GM12874 (cell line): ENCODE data around the gene RBFA.

ENCODE experiments used
- TF ChIP-seq, protein P1 (sequence below): IDR thresholded peaks from 2 replicates; pipeline ENCODE4 v1.5.1; 2011; ENCODE audit warnings: low read depth, mild to moderate bottlenecking, control low read depth, low read length, moderate library complexity; ENCODE audit not compliant: insufficient read depth

Gene RBFA

DNA sequence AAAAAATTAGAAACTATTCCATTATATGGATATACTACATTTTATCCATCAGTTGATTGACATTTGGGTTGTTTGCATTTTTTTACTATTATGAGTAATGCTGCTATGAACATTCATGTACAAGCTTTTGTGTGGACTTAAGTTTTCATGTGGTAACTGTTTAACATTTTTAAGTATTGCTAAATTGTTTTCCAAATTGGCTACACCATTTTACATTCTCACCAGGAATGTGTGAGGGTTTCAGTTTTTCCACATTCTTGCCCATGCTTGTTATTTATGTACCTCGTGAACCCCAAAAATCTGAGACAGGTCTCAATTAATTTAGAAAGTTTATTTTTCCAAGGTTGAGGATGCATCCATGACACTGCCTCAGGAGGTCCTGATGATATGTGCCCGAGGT, 42.7 kb upstream of the RBFA start:
- TF ChIP-seq, protein P1, sequence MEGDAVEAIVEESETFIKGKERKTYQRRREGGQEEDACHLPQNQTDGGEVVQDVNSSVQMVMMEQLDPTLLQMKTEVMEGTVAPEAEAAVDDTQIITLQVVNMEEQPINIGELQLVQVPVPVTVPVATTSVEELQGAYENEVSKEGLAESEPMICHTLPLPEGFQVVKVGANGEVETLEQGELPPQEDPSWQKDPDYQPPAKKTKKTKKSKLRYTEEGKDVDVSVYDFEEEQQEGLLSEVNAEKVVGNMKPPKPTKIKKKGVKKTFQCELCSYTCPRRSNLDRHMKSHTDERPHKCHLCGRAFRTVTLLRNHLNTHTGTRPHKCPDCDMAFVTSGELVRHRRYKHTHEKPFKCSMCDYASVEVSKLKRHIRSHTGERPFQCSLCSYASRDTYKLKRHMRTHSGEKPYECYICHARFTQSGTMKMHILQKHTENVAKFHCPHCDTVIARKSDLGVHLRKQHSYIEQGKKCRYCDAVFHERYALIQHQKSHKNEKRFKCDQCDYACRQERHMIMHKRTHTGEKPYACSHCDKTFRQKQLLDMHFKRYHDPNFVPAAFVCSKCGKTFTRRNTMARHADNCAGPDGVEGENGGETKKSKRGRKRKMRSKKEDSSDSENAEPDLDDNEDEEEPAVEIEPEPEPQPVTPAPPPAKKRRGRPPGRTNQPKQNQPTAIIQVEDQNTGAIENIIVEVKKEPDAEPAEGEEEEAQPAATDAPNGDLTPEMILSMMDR, result no peak

DNA sequence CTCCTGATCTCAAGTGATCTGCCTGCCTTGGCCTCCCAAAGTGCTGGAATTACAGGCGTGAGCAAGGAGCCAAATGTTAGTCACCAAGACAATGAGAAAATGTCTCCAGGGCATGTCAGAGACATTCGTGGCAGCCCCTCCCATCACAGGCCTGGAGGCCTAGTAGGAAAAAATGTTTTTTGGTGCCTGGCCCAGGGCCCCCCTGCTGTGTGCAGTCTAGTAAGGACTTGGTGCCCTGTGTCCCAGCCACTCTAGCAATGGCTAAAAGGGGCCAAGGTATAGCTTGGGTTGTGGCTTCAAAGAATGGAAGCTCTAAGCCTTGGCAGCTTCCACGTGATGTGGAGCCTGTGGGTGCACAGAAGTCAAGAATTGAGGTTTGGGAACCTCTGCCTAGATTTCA, 33.4 kb upstream of the RBFA start:
- TF ChIP-seq, protein P1, result no peak

DNA sequence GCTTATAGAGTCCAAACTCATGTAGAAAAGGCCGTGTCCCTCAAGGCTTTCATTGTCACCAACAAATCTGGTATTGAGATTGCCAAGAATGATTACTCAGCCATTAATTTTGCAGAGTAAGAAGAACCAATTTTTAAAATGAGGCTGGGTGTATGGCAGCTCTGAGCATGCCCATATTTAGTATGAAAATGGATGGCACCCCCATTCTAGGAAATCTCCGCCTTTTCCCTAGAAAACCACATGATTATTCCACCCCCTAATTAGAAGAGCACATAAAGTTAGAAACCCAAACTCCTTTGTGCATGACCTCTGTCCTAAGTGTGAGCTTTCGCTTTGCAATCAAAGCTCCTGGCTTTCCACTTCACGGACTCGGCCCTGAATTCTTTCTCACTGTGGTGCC, 31.8 kb upstream of the RBFA start:
- TF ChIP-seq, protein P1, result no peak

DNA sequence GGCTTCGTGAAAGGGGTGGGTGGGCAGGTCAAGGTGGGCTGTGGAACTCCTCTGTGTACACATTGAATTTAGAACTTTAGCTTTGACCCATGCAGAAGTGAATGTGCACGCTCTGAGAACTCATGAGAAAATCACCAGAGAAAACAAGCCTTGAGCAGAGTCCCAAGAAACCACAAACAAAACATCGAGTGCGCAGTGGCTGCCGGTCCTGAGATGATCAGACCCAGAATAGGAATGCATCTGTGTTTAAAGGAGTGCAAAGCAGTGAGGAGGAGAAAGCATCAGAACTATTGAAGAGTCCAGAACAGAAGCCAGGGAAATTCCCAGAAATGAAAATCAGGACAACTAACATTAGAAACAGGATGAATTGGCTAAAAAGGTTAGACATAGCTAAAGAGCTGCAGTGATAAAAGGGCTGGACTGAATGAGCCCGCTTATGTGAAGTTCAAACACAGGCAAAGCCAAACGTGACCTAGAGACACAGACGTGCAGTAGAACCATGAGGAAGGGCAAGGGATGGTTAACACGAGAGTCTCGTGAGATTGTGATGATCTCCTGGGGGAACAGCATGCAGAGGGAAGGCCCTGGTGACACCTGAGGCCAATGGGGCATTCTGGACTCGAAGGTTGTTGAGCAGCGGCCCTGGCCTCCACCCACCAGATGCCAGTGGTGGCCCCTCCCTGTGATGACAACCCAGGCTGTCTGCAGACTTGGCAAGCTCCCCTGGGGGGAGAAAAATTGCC, 29.5 kb upstream of the RBFA start:
- TF ChIP-seq, protein P1, result no peak

DNA sequence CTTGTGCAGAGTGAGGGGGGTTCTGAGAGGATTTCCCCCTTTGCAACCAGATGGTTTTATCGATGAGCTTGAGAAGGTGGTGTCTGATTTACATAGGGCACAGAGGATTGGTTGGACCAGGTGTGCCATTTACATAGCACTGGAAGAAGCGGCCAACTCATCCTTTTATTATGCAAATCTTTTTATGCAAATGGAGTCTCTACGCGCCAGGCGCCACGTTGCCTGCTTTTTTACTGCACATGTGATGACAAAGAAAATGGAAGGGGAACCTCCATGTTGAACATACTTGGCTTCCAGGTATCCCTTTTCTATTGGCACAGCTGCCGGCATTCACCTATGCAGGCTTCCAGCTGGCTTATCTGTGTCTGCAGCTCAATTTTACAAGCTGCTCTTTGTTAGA, 27.5 kb upstream of the RBFA start:
- TF ChIP-seq, protein P1, result no peak

DNA sequence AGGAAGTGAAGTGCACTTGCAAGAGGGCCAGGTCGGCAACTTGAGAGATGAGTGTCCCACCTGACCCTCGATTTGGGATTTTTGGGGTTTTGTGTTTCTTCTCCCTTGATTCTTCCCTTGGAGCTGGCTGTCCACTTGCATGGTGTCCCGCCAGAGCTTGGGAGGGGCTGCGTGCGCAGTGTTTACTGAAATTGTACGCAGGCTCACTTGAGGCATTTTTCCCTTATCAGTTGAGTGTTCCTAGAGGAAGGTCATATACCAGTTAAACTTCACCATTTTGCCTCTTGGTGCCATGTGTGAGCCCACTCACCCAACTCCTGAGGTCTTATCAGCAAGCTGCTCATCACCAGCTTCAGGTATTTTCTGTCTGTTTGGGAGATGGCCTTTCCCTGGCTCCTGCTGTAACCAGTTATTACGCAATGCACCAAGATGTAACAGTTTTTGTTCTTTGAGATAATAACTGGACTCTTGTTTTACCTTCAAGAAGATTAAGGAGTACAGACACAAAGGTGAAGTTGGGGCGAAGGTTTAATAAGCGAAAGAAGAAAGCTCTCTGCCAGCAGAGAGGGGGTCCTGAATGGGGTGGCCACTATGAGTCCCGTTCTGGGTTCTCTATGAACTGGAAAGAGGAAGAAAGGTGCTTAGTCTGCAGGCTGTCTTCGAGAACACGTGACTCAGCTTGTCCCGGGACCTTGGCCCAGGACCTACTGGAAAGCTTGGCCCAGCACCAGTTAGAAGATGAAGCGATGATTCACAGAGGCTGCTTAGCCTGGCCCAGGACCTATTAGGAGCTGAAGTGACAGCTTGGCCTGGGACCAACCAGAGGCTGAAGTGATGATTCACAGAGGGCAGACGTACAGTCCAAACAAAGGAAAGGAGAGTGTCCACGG, 24.3 kb upstream of the RBFA start:
- TF ChIP-seq, protein P1, result no peak

DNA sequence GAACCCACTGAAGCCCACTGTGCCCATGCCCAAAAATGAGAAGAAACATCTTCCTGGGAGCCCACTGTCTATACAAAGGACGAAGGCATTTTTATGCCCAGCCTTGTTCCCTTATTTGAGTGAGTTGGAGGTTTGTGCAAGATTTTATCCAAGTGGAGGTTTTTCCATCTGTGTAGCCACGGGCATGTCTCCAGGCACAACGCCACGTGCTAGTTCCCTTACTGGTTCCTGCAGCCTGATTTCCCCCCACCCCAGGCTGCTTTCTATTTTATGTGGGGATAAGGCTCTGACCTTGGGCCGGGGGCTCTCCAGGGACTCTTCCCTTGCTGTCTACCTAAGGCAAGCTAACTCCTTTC, 23.7 kb upstream of the RBFA start:
- TF ChIP-seq, protein P1, result no peak
